HG02884 (cell line): ENCODE measurements around the gene PNMA6E.
"Not testable (repeated sequence)": the region's sequence is repeated elsewhere in the genome, so short reads cannot be mapped to it uniquely, and the experiment has no call there.

Source experiments
- ATAC-seq: cut with Tn5 transposase; IDR thresholded peaks from one replicate; pipeline ENCODE4 v1.9.1; 2021; ENCODE audit warnings: mild to moderate bottlenecking, moderate library complexity; ENCODE audit not compliant: unreplicated experiment

PNMA6E gene

GRCh38 chrX:153387987-153388721 is 13.0 kb downstream of the PNMA6E start:
- ATAC-seq = no peak

DNA sequence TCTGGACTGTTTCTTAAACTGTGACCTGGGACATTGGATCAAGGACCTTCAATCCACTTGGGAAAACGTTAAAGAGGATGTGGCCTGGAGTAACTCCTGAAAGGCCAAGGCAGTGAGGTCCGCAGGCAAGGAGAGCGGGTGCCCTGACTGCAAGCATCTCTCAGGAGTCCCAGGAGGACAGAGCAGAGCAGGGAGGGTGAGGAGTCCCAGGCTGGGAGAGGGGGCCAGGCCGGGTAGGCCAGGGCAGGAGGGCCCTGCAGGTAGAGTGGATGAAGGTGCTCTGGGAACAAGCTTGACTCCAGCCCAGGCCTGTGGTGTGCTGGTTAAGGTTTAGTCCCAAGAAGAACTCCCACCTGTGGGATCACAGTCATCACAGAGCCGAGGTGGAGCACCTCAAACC is 13.8 kb downstream of the PNMA6E start:
- ATAC-seq = no peak

DNA sequence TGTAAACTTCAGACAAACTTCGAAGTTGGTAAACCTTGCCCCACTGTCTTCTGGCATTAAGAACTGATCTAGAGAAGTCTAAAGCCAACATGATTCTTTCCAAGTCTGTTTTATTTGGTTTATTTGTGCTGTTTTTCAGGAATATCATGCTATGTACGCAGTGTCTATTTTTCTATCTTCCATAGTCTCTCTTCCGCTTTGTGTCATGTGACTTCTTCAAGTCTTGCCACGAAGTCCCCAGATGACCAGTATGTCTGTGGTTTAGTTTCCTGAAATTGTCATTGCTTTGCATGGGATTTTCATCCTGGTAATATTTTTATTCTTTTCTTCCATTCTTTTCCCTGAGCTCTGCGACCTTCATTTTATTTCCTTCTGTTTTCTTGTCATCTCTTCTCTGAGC is 15.1 kb downstream of the PNMA6E start:
- no peak for ATAC-seq

DNA sequence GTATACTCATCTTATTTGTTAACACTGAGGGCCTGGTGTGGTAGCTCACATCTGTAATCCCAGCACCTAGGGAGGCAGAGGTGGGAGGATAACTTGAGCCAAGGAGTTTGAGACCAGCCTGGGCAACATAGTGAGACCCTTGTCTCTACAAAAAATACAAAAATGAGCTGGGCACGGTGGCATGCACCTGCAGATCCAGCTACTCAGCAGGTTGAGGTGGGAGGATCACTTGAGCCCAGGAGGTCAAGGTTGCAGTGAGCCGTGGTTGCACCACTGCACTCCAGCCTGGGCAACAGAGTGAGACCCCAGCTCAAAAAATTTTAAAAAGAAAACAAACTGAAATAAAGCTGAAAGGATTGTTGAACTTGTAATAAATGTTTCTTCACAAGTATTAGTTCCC is 16.2 kb downstream of the PNMA6E start:
- ATAC-seq = not testable (repeated sequence)

DNA sequence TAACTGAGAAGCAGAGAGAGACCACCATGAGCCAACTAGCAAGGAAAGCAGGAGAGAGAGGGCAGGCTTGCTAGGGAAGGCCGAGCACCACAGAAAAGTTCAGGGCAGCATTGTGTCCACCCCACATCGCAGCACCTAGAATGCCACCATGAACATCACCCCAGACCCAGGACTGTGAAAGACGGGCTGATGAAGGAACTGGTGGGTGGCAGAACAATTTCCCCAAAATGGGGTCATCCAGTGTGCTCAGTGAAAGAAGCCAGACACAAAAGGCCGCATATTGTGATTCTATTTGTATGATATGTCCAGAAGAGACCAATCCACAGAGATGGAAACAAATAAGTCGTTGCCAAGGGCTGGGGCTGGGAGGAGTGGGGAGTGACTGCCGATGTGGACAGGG is 16.8 kb downstream of the PNMA6E start:
- ATAC-seq = no peak

DNA sequence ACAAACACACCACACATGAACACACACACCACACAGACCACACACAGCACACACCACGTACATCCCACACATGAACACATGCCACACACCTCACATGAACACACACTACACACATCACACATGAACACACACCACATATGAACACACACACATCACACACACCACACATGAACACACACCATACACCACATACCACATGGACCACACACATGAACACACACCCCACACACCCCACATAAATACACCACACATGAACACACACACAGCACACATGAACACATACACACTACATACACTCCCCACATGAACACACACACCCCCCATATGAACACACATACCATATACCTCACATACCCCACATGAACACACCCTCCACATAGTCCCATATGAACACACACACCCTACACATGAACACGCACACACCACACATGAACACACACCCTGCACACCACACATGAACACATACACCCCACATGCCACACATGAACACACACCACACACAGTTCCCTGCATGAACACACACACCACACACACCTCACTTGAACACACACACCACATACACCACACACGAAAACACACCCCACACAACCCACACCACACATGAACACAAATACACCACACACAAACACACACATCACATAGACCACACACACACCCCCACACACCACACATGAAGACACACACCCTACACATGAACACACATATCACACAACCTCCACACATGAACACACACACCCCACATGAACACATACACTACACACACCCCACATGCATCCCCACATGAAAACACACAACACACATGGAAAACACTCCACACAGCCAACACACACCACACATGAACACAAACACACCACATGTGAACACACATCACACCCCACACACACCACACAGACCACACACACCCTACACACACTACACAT is 18.3 kb downstream of the PNMA6E start:
- no peak for ATAC-seq

- no peak for ATAC-seq
Measured at GRCh38 chrX:153381684-153382532, 19.2 kb downstream of the PNMA6E start.

DNA sequence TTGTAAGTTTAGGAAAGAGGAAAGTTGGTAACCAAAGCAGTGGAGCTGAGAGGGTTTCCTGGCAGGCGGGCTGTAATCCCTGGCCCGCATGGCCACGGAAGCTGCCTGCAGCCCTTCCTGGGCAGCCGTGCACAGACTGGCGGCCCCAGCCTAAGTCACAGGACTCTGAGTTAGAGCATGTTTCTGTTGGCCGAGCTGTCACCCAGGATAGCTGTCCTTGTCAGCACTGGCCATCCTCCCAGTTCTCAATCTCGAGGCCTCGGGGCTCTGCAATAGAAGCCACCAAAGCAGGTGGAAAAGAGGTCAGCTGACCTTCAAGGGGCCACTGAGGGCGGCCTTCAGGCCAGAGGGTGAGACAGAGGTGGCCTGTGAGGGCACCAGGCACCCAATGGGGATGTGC is 20.5 kb downstream of the PNMA6E start:
- ATAC-seq = no peak

DNA sequence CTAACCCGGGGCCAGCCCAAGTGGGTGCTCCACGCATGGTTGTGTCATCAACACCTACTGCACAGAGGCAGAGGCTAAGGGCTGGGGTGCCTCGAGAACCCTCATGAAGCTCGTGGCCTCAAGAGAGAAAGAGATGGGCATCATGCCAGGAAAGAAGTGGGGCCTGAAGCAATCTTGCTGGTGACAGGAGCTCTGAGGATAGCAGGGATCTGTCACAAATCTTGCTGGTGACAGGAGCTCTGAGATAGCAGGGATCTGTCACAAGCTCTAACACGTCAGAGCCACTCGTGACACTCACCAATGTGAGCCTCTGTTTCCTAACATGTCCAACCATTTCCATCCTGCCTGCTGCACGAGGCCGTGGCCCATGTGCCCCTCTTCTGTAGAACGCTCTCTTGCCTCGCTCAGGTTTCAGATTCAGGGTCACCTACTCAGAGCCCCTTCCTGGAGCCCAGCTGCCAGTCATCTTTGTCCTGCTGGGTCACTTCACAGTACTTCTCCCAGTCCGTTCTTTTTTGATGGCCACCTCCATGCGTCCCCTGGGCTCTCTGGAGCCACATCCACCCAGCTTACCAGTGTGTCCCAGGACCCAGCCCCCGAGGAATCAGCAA is 21.1 kb downstream of the PNMA6E start:
- no peak for ATAC-seq

DNA sequence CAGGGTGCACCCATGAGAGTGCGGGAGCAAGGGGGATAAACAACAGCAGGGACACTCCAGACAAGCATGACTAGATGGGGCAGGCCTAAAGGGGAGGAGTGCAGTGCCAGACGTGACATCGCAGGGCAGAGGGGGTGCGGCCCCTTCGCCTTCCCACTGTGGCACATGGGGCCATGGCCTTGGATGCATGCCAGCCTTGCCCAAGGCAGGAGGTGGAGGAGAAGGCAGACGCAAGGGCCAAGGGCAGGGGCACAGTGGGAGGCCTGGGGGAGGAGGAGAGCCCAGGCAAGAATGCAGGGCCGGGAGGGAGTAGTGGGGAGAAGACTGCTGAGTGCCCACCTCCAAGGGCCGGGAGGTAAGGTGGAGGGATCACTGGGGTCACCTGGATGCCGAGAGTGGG is 21.6 kb downstream of the PNMA6E start:
- ATAC-seq = no peak

DNA sequence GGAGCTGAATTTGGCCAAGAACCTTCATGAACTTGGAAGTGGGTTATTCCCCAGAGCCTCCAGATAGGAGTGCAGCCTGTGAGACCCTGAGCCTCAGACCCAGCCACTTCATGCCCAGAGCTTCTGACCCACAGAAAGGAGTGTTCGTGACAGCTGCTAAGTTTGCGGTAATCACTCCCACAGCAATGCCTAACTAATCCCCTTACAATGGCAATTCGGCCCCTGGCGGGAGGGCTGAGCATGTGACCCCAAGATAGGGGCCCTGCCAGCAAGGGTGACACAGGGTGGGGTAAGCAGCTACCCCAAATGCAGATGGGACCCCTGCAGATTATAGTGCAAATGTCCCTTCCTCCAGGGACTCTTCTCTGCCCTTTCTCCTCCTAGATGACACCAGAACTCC is 22.5 kb downstream of the PNMA6E start:
- ATAC-seq = no peak

DNA sequence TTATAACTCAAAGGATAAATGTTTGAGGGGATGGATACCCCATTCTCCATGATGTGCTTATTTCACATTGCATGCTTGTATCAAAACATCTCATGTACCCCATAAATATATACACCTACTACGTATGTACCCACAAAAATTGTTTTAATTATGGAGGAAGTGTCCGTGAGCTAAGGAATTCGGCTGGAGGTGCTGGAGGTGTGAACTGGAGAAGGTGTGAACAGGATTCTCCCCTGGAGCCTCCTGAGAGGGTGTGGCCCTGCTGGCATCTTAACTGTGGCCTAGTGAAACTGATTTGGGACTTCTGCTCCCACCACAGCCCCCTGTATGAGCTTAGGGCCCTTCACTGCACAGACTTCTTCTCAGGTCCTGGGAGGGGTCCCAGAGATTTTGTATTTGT is 23.4 kb downstream of the PNMA6E start:
- no peak for ATAC-seq

DNA sequence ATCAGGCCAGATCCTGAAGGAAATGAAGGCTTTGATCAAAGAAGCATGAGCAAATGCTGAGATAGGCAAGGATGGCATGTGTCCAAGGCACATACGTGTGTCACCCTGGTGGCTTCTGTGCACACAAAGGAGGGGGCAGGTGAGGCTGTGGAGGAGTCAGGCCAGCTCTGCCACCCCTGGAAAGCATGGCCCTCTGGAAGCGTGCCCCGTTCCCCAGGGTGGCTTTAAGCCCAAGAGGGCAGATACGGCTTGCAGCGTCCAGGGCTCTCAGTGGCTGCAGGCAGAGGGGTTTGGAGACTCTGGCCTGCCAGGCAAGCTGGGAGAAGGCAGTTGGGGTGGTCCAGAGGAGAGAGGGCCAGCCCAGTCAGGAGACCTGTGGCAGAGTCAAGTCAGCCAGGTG is 25.6 kb downstream of the PNMA6E start:
- no peak for ATAC-seq

DNA sequence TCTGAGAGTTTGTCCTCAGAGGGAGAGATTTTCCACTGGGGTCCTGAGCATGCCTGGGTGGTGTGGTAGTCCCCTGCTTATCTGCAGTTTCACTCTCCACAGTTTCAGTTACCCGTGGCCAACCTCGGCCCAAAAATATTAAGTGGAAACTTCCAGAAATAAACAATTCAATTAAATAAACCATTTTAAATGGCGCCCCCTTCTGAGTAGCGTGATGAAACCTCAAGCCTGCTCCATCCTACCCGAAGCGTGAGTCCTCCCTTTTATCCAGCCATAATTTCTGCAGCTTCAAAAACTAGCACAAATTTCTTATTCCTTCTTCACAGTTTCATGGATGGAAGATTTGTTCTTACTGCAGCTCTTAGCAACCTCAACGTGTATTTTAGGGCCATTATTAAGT is 26.7 kb downstream of the PNMA6E start:
- ATAC-seq = no peak

- no peak for ATAC-seq
Measured at GRCh38 chrX:153372949-153373348, 28.2 kb downstream of the PNMA6E start.

- ATAC-seq = no peak
Measured at GRCh38 chrX:153371256-153371655, 29.9 kb downstream of the PNMA6E start.

GRCh38 chrX:153370293-153371055 is 30.7 kb downstream of the PNMA6E start:
- no peak for ATAC-seq

GRCh38 chrX:153366878-153367538 is 34.1 kb downstream of the PNMA6E start:
- no peak for ATAC-seq

DNA sequence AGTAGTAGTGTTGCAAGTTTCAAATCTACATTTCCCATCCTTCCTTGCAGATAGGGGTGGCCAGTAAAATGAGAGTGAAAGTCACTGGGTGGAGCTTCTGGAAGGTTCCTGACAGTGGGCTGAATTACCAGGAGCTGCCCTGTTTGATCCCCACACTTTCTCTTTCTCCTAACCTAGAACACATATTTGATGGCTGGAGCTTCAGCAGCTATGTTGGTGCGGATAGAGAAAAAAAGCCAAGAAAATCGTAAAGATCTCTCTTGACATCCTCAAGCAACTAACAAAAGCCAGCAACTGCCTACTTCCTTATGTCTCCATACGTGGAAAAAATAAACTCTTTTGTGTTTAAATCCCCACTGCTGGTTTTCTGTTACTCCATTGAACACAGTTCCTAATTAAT is 35.0 kb downstream of the PNMA6E start:
- ATAC-seq = no peak

DNA sequence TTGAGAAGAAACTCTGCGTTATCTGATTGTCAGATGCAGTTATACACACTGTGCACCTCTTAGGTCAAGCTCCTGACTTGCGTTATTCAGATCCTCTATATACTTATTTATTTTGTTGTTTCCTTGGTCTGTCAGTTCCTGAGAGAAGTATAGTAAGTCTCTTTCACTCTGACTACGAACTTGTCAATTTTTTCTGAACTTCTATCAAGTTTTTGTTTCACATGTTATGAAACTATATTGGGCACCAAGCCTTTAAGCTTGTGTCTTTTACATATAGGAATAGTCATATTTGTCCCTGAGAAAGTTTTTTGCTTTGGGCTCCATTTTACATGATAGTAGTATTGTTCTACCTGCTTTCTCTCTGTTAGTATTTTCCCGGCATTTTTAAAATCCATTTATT is 35.5 kb downstream of the PNMA6E start:
- ATAC-seq = no peak
